Lower leg skin (tissue), 4 donors: ENCODE measurements around the gene SDK1. TPM values are rescaled to one million over a fixed set of nuclear protein-coding genes. Genes with fewer than 3 reads are reported as not detected.

Experiments
- DNase-seq, 2 donors: peaks; one replicate each; pipeline ENCODE4 v3.0.0-alpha.2; 2019; ENCODE audit warnings: low spot score in 2 of 2
- H3K4me3 ChIP-seq: fragments of 200-600 bp; sonication (generic); 2 replicates; pipeline ENCODE4 v1.5.1; 2017; ENCODE audit warnings: mild to moderate bottlenecking, low read depth; ENCODE audit not compliant: poor library complexity, severe bottlenecking
- CTCF ChIP-seq, 3 donors: fragments of 450-650 bp; IDR thresholded peaks; one replicate each; pipeline ENCODE4 v1.5.1; 2016; ENCODE audit warnings: antibody characterized with exemption in 3 of 3, mild to moderate bottlenecking in 3 of 3, moderate library complexity in 2 of 3
- POLR2A ChIP-seq, 2 donors: fragments of 450-650 bp; IDR thresholded peaks; one replicate each; pipeline ENCODE4 v1.6.1; 2016 to 2017; ENCODE audit warnings: antibody characterized with exemption in 2 of 2, mild to moderate bottlenecking in 1 of 2, moderate library complexity in 1 of 2
- WGBS, 2 donors: methylation state at CpG; one replicate each; pipeline ENCODE4 v1.1.5; 2018; 5-methylcytosine and 5-hydroxymethylcytosine counted together
- intact Hi-C: fragments of 100-400 bp; cut with DNase I; formaldehyde crosslinking; loops from one replicate; pipeline ENCODE4 v1.15.0; 2023; ENCODE audit warnings: low total_unique reads
- total RNA-seq, 4 donors: library from RNA; depleted of rRNA; stranded (reverse); fragments of >200 nt; gene quantifications; one replicate each; pipeline ENCODE4 v1.1.0, GENCODE V29; 2016

SDK1 gene
- total RNA-seq, 4 donors from 2014 or later = 1.9 to 7.2 (median 5.1) TPM

GRCh38 chr7:3895341-3896116 lies 594.5 kb downstream of the SDK1 start:
- 65 to 68% methylated on average over 9 of the region's 9 CpGs for WGBS, 2 donors
- no peak for TF ChIP-seq CTCF (IDR thresholded peaks at IDR 0.05)
- no peak for TF ChIP-seq POLR2A (IDR thresholded peaks at IDR 0.05)
- intact Hi-C loops = loop anchor here (5.0 kb wide), 1 partner anchor 593 kb away; the partner anchor contains the start of gene SDK1
- peak in 1 of 2 donors; percentile 60 for DNase-seq
- H3K4me3 ChIP-seq = no peak overlapping the region

GRCh38 chr7:3896169-3896765 lies 595.2 kb downstream of the SDK1 start:
- no peak overlapping the region for H3K4me3 ChIP-seq
- TF ChIP-seq CTCF (IDR thresholded peaks at IDR 0.05) (no peak), POLR2A (IDR thresholded peaks at IDR 0.05) (no peak)
- WGBS, 2 donors = 58 to 67% methylated on average over 6 of the region's 6 CpGs
- intact Hi-C loops = loop anchor here (5.0 kb wide), 1 partner anchor 594 kb away; the partner anchor contains the start of gene SDK1
- DNase-seq = peak in 1 of 2 donors; percentile 60

- peak in 1 of 2 donors; percentile 80 for DNase-seq
- TF ChIP-seq CTCF (IDR thresholded peaks at IDR 0.05) = no peak
- TF ChIP-seq POLR2A (IDR thresholded peaks at IDR 0.05) = no peak
- WGBS, 2 donors = 82% methylated on average over 10 of the region's 10 CpGs
- no peak overlapping the region for H3K4me3 ChIP-seq
- intact Hi-C loops = loop anchor here (5.0 kb wide), 1 partner anchor 595 kb away; the partner anchor contains the start of gene SDK1
Observed at GRCh38 chr7:3897430-3898372, 596.6 kb downstream of the SDK1 start.

GRCh38 chr7:3899559-3899991 lies 598.5 kb downstream of the SDK1 start:
- TF ChIP-seq POLR2A (IDR thresholded peaks at IDR 0.05) (no peak), CTCF (IDR thresholded peaks at IDR 0.05) (no peak)
- no peak overlapping the region for H3K4me3 ChIP-seq
- DNase-seq = peak in 1 of 2 donors; percentile 81
- WGBS, 2 donors = 77 to 78% methylated on average over 9 of the region's 9 CpGs
- intact Hi-C loops = loop anchor here (5.0 kb wide), 1 partner anchor 597 kb away; the partner anchor contains the start of gene SDK1

- intact Hi-C loops = no loop called here
- WGBS, 2 donors = 92 to 95% methylated on average over 19 of the region's 19 CpGs
- no peak overlapping the region for H3K4me3 ChIP-seq
- peak in 1 of 2 donors; percentile 74 for DNase-seq
- TF ChIP-seq CTCF (IDR thresholded peaks at IDR 0.05) (no peak), POLR2A (IDR thresholded peaks at IDR 0.05) (no peak)
Observed at GRCh38 chr7:3908153-3908552, 607.1 kb downstream of the SDK1 start.
